ENCODE results near the gene PTCRA. TPM values are rescaled to one million over a fixed set of nuclear protein-coding genes. Genes with fewer than 3 reads are reported as not detected.
"Not testable (repeated sequence)": the region's sequence is repeated elsewhere in the genome, so short reads cannot be mapped to it uniquely, and the experiment has no call there.

Gene PTCRA
- total and polyA plus RNA-seq, 10 donors, result 1.1 to 15.5 (median 4.6) TPM

DNA sequence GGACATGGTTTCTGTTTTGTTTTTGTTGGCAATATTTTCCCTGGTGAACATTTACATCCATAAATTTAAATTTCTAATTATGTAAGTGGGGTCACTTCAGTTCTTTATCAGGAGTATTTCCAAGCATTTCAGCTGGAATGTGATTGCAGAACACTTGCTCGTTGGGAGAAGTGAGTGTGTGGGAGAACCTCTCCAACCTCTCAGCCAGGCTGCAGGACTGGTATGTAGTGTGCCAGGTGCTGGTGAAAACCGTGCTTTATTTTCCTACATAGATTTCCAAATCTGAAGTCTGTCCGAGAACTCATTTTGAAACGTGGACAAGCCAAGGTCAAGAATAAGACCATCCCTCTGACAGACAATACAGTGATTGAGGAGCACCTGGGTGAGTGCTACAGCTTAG, 30.2 kb upstream of the PTCRA start:
- Histone ChIP-seq H3K4me1 (peaks cover 13 to 57% (median 37%) of the 10 kb centered on the region in 6 donors), H3K9me3 (no peaks in the 10 kb centered on the region), H3K36me3 (peaks cover 7 to 83% (median 63%) of the 10 kb centered on the region in 6 donors), H3K4me3 (no peak overlapping the region), H3K27ac (no peak overlapping the region), H3K27me3 (replicated peaks in 1 of 7) (no peaks in the 10 kb centered on the region)
- WGBS, 5 donors, result 79 to 91% (median 82%) methylated on average over 4 of the region's 4 CpGs
- intact Hi-C loops (cut with DNase I; ENCODE audit: low total_unique reads), result no loop called here
- DNase-seq, result no peak
- no peak for TF ChIP-seq CTCF (IDR thresholded peaks at IDR 0.05 in 8 of 11, conservative IDR thresholded peaks at IDR 0.05 in 3 of 11)
- TF ChIP-seq POLR2A (IDR thresholded peaks at IDR 0.05), result no peak
- no peak for TF ChIP-seq POLR2AphosphoS5 (IDR thresholded peaks at IDR 0.05)

- intact Hi-C loops (cut with DNase I; ENCODE audit: low total_unique reads); H3K27me3 ChIP-seq (replicated peaks in 1 of 7); H3K4me3 ChIP-seq; H3K27ac ChIP-seq; H3K9me3 ChIP-seq: not testable (repeated sequence)
- TF ChIP-seq POLR2AphosphoS5 (IDR thresholded peaks at IDR 0.05), result peak in 1 of 3 donors; percentile 33
- WGBS, 5 donors, result 88 to 100% (median 97%) methylated on average over 4 of the region's 4 CpGs
- Histone ChIP-seq H3K4me1 (peaks cover 4 to 55% (median 28%) of the 10 kb centered on the region in 6 donors), H3K36me3 (peaks cover 7 to 58% (median 46%) of the 10 kb centered on the region in 6 donors)
- peak; percentile 21 for DNase-seq
Observed at GRCh38 chr6:42888201-42888600, 27.7 kb upstream of the PTCRA start.

DNA sequence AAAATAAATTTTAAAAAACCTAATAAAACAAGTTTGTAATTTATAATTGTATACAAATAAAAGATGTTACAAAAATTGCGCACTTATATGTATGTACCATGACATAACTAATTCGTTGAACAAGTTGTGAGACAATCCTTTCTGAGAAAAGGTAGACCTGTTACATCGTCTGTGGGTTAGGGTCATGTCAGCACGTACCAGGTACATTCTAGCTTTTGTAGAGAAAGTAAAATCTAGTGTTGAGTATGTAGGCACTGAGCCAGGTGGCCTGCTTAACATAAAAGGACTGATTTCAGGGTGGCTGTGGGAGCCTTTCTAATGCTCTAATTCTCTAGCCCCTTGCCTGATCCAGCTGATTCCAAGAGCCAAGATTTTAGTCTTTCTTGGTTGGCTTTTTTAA, 26.0 kb upstream of the PTCRA start:
- H3K27ac ChIP-seq, result peak overlapping the region; percentile 86 to 98 (median 93)
- H3K4me1 ChIP-seq, result peaks cover 4 to 59% (median 36%) of the 10 kb centered on the region in 6 donors
- no peak for DNase-seq
- peak overlapping the region; percentile 78 to 100 (median 96) for H3K4me3 ChIP-seq
- intact Hi-C loops (cut with DNase I; ENCODE audit: low total_unique reads), result no loop called here
- no peaks in the 10 kb centered on the region for H3K9me3 ChIP-seq
- H3K36me3 ChIP-seq, result peaks cover 7 to 42% (median 30%) of the 10 kb centered on the region in 6 donors
- 54 to 69% (median 60%) methylated on average over 4 of the region's 4 CpGs for WGBS, 5 donors
- no peaks in the 10 kb centered on the region for H3K27me3 ChIP-seq (replicated peaks in 1 of 7)
- TF ChIP-seq CTCF (IDR thresholded peaks at IDR 0.05 in 8 of 11, conservative IDR thresholded peaks at IDR 0.05 in 3 of 11) (no peak), POLR2AphosphoS5 (IDR thresholded peaks at IDR 0.05) (no peak), POLR2A (IDR thresholded peaks at IDR 0.05) (no peak)

DNA sequence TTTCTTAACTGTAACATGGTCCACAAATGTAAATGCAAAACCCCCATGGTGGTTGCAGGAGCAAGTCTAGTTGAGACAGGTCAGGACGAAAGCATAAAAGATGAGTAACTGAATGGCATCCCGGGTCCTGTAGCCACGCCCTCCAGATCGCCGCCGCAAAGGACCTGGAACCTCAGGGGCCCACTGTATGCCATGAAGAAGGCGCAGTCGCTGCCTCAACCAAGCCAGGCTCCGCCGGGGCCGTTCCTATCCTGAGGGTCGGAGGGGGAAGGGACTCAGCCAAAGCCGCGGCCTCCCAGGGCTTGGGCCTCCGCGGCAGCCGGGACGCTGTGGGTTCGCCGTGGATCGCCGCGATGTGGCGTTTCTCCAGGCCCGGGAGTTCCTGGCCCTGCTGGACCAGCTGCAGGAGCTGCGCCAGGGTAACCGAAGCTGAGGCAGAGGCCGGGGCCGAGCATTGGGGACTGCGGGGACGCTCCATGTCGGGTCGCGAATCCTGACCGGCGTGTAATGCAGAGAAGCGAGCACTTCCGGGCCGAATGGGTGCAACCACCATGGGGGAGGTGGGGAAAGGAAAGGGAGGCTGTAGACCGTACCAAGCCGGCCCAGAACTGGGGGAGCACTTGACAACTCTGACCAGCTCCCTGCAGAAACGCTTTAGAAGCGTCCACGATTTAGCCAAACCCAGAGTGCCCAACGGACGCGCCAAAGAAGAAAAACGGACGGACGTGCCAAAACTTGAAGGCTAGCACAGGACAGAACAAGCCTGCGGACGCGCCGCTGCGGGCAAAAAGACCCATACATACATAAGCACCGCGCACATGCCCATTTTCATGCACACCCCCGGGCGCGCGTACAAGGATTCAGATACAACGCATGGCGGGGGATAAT, 25.3 kb upstream of the PTCRA start:
- TF ChIP-seq CTCF (IDR thresholded peaks at IDR 0.05 in 8 of 11, conservative IDR thresholded peaks at IDR 0.05 in 3 of 11), result no peak
- peak; percentile 94 to 98 (median 95) for TF ChIP-seq POLR2AphosphoS5 (IDR thresholded peaks at IDR 0.05)
- TF ChIP-seq POLR2A (IDR thresholded peaks at IDR 0.05), result peak in 2 of 3 donors; percentile 39 to 70
- Histone ChIP-seq H3K27me3 (replicated peaks in 1 of 7) (no peaks in the 10 kb centered on the region), H3K36me3 (peaks cover 4 to 34% (median 22%) of the 10 kb centered on the region in 6 donors), H3K4me1 (peaks cover 4 to 59% (median 36%) of the 10 kb centered on the region in 6 donors), H3K9me3 (no peaks in the 10 kb centered on the region), H3K4me3 (peak overlapping the region; percentile 78 to 100 (median 96)), H3K27ac (peak overlapping the region; percentile 86 to 98 (median 93))
- intact Hi-C loops (cut with DNase I; ENCODE audit: low total_unique reads), result no loop called here
- peak; percentile 96 for DNase-seq
- 0 to 1% (median 0%) methylated on average over 52 to 63 of the region's 63 CpGs for WGBS, 5 donors
